ENCODE measurements around the gene ARHGAP15.

The ARHGAP15 gene

DNA sequence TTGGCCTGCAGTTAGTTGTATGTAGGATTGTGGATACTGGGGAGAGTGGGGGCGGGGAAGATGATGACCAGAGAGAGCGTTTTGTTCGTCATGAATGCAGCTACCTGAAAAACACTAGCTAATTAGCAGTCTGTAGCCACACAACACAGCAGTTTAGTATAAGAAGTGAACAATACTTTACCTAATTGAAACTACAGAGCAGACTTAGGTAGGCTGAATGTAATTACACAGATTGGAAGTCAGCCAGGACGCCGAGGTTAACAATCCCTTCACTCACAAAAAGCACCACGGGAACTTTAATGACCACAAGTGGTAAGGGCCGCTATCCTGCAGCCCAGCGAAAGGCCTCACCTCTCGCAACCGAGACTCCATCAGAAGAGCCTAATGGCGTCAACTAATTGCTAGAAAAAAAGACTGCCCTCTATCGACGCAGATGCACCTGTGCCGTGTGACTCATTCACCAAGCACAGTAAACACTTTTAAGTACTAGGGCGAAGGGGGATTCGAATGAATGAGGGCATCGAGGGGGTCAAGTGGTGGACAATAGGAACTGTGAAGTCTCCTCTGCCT, 591.0 kb downstream of the ARHGAP15 start:
- DNase-seq (ENCODE audit: low read depth), result no peak

DNA sequence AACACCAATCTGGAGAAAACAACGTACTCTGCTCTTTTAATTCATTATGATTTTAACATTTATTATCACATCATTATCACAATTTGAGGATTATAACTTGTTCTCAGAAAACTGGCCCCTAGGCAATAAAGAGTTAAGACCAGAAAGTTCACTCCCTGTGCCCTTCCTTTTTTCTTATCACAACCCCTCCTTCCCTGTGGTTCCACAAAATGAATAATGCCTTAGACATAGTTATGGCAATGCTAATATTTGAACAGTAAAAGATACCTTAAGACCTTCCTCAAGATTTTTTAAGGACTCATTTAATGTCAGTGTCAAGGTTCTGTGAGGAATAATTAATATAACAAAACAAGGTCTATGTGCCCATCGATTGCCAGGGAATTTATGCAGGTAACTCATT, 596.2 kb downstream of the ARHGAP15 start:
- no peak for DNase-seq (ENCODE audit: low read depth)

DNA sequence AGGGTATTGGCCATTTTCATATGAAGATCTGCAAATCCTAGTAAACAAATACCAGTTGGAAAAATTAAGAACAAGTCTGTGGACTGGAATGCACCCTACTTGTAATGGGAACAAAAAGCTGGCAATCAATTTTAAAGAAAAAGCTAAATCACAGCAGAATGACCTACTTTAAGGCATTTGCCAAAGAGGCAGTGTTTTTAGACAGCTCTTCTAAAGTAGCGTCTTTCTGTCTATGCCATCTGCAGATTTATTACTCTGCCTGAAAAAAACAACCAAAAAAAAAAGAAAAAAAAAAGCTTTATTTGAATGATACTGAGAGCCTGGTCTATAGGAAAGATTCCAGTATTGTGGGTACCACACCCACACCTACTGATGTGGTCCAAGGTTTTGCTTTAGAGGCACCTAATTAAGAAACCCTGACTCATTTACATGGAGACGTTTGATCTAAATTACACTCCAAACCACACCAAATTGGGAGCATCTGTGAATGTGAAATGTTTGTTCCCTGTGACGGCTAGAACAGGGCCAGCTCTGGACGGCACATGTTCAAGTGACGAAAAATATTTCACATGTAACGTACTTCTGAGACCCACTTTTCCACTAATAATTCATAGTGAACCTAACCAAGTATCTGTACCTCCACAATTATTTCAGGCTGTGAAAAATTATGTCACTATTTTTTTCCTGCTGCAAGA, 597.1 kb downstream of the ARHGAP15 start:
- no peak for DNase-seq (ENCODE audit: low read depth)

DNA sequence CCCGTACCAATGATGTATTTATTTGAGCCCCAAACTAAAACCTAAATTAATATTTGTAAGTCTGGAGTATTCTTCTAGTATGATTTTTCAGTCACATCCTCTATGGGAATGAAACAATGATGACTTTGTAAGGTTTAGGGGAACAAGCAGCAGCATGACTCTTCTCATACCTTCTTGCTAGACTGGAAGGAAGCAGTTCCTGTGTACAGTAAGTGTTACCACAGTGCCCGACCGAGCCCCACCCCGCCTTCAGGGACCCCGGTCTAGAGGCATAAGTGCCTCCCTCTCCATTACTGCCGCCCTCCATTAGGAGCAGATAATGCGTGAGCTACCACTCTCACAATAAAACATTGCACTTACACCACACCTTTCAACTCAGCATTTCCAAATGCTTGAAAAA, 599.3 kb downstream of the ARHGAP15 start:
- no peak for DNase-seq (ENCODE audit: low read depth)

DNA sequence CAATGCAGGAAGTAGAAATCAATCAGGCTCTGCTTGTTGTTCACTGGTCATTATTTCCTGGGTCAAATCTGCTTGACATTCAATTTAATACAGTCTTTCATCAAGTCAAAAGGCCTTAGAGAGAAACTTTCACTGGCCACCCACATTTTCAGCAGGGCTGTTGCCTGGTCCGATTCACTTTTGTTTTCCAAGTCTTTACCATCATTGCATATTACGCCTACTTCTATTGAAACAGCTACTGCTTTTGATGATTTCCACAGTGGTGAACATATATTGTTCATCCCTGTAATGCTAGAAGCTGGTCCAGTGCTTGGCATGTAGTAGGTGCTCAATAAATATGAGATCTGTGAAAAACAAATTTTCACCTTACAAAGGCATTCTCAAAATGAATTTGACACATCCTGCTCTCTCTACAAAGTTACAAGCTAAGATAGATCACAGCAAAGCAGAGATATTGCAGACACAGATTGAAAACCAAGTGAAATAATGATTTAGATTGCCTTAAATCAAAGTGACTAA, 600.1 kb downstream of the ARHGAP15 start:
- no peak for DNase-seq (ENCODE audit: low read depth)

DNA sequence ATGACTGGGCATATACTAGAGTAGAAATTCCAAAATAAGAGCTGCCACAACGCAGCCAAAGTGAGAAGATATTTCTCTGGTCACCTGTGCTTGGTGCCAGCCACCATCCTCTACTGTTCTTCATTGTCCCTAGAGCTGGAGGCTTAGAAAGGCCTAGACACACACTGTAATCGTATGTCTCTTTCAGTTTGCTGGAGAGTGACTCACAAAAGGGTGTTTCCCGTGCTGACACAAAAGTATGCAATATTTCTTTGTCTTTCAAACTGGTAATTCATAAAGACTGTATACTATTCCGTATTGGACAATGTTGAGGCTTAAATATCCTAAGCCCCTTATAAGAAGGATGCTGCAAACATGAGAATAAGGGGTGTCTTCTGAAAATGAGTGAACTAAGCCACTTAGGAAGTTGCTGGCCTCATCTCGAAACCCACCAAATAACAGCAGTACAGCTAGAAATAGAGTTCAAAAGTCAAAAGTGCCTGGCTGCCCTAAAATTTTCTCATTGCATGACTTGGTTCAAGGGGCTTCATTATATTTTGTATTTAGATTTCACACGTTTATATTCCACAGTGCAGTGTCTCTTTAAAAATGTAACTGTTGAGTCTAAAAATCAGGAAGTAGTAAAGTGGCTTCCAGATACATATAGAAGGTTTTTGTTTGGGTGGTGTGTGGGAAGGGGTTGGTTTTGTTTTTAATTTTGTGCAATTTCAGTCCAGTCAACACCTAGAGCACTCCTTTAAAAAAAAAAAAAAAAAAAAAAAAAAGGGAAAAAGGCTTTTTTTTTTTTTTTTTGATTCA, 601.1 kb downstream of the ARHGAP15 start:
- DNase-seq (ENCODE audit: low read depth), result no peak

DNA sequence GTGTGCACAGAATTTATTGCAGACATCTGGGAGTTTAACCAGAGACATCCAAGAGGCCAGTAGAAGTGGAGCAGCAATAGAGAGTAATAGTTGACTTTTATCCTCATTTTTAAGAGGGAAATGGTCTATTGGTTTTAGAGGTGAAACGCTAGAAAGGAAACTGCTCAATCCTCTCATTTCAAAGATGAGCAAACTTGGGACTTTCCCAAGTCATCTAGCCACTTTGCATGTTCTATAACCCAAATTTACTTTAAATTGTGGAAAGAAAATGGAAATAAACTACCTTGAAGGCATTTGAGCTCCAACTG, 601.7 kb downstream of the ARHGAP15 start:
- DNase-seq (ENCODE audit: low read depth), result no peak

DNA sequence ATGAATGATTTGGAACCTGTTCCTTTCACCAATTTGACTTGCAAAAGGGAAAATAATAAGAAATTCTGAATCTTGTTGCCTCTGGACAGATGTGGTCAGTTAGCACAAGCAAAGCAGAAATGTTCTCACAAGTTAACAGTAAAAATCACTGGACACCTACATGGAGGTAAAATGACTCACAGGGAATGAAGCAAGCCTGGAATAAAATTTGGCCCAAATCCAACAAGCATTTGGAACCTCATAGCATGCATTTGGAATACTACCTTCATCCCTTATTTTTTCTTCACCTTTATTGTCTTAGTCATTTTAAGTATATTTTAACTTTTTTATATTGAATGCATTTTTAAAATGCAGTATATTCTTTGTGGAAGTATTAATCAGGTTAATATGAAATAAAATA, 602.9 kb downstream of the ARHGAP15 start:
- no peak for DNase-seq (ENCODE audit: low read depth)

DNA sequence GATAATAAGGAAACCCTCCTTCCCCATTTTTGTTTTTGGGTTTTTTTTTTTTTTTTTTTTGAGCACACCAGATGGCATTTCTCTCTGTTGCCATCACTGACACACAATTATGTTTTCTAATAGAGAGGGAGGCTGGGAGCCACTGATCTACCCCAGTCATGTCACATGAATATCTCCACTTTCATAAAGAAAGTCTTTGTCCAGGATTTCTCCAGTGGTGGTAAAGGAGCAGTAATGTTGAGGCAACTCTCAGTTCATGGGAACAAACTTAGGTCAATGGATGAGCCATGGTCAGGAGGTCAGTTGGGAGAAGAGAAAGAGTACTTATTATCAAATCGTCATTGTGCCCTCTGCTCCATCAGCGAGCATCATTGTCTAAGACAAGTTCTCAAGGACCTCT, 603.7 kb downstream of the ARHGAP15 start:
- no peak for DNase-seq (ENCODE audit: low read depth)

DNA sequence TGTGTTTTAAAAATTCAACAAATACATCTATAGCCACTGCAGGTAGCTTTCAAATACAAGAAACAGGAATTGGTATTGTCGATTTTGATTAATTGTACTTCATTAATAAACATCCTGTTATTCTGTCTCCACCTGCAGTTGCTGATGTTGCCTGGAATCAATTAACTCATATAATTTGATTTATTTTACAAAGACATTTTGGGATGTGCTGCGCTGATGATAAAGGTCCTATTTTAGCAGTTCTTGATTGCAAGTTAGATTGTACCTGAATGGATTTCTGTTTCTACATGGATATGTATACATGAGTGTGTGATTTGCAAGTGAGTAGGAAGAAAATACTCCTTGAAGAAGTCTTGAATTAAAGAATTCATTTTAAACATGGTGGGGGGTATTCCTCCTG, 605.3 kb downstream of the ARHGAP15 start:
- DNase-seq (ENCODE audit: low read depth), result no peak

DNA sequence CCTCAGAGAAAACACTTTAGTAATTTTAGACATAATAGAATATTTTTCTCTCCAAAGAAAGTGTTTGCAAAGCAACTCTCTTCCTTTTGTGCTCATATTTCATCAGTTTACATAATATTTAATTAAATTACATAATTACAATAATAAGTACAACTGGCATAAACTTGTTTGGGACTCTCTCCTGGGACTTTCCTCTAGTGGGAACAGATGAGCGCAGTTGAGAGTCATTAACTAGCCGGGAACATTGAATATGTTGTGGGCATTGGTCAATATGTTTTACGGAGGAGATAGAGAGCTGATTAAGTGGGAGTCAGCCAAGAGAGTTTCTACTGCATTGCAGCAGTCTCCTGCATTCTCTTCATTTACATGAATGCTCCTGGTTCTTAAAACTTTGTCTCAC, 607.7 kb downstream of the ARHGAP15 start:
- no peak for DNase-seq (ENCODE audit: low read depth)

DNA sequence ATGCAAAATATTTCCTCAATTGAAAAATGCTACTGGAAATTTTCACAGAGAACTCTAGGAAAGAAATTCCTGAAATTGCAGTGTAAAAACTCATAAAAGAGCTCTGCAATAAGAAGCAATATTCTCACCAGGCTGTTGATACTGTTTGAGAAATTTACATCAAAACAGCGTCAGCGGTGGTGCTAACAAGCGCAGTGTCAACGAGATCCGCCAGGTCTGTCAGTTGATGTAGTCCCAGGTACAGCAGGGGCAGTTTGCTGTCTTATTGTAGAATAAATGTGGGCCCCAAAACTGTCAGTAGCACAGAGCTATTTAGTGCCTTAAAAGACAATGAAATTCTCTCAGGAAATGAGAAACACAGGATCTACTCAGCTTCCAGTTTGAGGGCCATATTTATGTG, 611.2 kb downstream of the ARHGAP15 start:
- DNase-seq (ENCODE audit: low read depth), result no peak

DNA sequence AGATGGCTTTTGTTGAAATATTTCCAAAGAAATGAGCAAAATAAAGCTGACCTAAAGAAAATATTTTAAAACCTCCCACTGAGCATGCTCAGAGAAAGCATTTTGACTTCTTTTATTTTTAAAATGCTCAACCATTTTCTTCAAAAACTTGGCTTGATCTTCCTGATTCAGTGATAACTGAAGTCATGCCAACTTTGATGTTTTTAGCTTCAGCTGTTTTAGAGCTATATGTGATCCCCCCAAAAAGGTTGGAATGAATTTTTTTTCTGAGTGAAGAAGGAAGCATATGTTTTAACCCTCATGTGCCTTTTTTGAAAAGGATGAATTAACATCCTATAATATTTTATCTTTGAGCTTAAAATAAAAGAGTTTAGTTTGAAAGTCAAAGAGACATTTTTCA, 612.0 kb downstream of the ARHGAP15 start:
- no peak for DNase-seq (ENCODE audit: low read depth)

DNA sequence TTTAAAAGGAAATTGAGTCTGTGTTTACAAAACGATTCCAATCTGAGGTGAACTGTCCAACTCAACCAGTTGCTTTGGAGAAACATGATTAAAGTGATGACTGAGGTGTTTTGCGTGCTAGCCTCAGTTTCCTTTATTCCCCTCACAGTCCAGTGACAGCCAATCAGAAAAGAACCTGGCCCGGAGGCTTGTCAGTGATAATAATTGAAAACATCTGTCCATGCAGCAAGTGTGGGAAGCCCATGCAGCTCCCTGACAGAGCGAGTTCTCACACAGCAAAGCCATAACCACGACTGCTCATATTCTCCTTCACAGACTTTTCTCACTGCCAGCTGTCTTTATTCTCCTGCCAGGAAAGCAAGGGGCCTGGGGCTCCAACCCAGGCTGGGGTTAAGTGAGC, 613.4 kb downstream of the ARHGAP15 start:
- DNase-seq (ENCODE audit: low read depth), result no peak

DNA sequence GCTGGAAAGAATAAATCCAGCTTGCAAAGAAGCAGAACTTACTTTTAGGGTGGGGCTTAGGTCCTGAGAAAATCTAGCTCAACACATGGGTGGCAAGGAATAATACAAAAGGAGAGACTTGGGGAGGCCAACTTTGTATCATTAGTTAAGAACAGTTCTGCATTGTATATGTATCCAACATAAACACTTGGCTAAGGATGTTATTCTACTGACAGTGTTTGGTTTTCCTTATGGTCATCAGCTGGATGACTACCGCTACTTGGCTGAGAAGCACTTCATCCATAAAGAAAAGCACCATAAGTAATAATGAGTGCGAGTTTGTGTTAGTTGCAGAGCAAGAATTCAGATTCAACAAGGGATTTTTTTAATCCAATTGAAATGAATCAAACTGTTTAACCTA, 614.9 kb downstream of the ARHGAP15 start:
- DNase-seq (ENCODE audit: low read depth), result no peak

DNA sequence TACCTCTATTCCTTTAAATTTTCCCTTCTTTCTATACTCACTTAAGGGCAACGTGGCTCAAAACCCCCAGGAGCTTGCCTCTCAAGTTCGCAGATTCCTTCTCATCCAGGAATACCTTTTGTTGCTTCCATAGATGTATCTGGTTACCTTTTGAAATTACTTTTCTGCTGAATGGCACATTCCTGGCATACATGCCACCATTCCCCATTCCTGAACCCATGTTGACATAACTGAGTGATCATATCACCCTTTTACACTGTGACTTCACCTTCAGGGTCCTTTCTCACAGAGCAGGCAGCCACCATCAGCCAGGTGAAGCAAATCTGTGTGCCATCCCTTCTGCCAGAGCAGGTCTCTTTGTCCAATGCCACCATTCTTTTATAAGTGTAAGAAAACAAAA, 615.8 kb downstream of the ARHGAP15 start:
- DNase-seq (ENCODE audit: low read depth), result no peak

DNA sequence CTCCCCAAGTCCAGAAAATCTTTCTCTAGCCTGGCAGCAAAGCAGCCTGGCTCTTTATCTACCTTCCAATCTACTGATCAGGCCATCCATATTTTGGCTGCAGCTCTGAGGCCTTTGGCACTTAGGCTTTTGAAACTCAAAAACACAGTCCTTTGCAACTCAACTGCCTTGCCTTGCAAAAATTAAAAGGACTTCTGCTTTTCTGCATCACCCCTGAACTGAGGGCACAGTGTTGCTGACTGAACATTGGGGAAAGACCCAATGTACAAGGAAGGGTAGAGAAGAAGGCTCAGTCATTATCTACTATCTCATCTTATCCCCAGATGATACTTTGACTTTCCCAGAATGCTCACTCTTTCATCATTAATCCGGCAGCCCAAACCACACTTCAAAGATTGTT, 625.5 kb downstream of the ARHGAP15 start:
- no peak for DNase-seq (ENCODE audit: low read depth)

DNA sequence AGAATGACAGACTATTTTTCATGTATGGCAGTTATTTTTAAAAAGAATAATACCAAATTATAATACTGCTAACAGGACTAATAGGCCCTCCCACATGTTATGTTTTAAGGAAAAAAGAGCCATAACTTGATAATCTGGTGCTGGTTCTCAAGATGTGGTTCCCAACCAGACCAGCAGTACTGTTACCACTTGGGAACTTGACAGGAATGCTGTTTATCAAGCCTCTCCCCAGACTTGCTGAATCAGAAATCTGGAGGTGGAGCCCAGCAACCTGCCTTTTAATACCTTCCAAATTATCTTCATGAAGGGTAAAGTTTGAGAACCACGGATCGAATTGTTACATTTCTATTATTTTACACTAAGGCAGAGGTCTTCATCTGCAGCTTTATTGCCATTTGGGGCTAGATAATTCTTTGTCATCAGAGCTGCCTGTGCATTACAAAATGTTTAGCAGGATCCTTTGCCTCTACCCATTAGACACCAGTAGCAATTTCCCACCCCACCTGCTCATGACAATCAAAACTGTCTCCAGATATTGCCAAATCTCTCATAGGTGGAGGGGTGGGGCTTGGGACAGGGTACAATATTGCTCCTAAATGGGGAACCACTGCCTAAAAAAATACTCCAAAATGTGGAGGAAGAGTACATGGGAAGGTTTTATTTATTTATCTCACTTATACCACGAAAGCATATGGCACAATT, 629.6 kb downstream of the ARHGAP15 start:
- DNase-seq (ENCODE audit: low read depth), result no peak

DNA sequence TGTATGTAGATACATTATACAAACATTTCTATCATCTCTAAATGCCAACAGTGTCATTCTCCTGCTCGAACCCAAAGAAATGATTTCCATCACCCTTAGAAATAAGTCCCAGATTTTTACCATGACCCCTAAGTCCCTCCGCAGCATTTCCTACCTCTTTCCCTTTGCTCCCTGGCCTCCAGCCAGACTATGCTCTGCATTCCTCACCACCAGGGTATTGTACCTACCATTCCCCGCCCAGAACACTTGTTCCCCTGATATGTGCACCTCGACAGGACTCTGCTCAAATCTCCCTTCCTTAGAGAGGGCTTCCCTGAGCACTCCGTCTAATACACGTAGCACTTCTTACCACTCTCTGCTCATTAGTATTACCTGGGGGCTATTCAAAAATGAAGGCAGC, 630.2 kb downstream of the ARHGAP15 start:
- no peak for DNase-seq (ENCODE audit: low read depth)

DNA sequence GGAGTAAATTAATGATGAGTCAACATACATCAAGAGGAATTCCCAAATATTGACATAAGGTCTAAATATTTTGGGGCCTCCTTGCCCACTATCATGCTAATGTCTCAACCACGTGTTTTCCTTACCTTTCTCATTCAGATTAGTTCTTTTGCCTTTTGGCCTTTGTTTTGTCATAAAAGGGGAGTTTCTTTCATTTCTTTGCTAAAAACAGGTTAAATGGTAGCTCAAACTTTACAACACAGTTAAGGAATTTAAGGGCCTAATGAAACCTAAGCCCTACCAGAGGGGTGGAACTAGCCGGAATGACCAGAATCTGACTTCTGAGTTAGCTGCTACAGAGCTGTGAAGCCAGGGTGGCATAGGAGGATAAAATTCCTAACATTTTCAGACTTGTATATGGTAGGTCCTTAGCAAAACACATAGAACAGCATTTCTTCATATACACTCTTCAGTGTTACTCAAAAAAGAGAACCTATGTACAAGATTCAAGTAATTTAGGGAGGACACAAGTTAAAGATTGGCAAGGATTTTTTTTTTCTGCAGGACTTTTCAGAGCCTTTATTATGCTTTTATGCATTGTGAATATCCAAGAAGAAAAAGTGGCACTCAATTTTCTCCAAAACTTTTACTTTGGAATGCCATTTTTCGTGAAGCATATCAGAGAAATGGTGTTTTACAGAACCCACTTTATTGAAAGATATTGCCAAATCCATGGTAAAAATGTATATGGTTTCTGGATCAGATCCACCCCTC, 633.1 kb downstream of the ARHGAP15 start:
- no peak for DNase-seq (ENCODE audit: low read depth)

DNA sequence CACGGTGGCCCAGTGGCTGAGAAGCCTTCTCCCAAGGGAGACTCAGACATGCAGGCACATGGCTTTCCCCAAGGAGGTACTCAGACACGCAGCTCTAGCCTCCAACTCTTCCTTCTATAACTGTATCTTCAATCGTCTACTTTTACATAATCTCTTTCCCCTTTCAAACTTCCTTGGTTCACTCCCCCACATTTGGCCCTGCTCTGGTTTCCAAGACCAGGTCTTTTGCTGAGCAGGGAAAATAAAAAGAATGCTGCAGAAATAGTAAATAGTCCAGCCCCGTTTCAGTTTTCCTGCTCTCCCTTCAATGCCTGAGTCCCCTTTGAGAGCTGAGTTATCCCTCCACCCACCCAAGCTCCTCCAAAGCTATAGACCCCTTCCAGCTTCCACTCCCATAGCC, 635.0 kb downstream of the ARHGAP15 start:
- DNase-seq (ENCODE audit: low read depth), result no peak

DNA sequence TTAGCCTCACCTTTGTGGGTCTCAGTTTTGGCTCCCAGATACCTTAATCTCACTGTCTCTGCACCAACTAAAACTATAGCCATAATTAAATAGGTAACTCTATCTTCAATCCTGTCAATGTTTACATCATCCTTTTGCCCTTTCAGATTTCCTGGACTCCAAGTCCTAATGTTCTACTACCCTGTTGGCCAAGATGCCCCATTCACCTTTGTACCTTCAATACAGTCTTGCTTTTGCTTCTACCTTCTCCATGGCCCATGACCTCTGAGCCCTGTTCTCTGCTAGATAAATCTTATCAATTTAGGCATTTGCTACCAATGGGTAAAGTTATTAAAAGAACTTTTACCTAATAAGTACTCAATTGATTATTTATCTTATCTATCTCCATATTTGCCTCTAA, 635.5 kb downstream of the ARHGAP15 start:
- no peak for DNase-seq (ENCODE audit: low read depth)
